Hematopoietic multipotent progenitor cell treated with erythropoietin and hydrocortisone succinate and interleukin-3 and kit ligand, for 17 days (in vitro differentiated cells): Measurements from ENCODE around the gene ADGRL3.
"Not testable (repeated sequence)": the region's sequence is repeated elsewhere in the genome, so short reads cannot be mapped to it uniquely, and the experiment has no call there.

ENCODE experiments used
- DNase-seq: peaks from one replicate; pipeline ENCODE4 v3.0.0-alpha.2; 2015; ENCODE audit warnings: low spot score

The ADGRL3 gene

DNA sequence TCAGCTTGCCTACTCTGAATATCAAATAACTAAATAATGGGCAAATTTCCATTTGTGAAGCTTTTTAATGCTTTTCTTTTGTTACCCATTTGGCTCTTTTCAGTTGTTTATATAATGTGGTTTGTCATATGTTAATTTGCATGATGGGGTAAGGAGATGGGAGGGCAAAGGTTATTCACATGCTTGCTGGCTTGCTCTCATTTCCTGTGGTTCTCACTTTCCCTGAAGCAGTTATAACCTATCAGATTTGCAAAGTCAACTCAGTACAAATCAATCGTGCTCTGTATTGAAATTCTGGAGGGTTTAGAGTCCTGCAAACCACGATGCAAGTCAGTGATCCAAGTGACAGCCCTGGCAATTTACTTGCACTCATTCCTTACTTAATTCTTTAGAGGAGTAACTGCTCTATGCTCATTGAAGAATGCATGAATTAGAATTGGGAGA, 711.2 kb downstream of the ADGRL3 start:
- DNase-seq = no peak

DNA sequence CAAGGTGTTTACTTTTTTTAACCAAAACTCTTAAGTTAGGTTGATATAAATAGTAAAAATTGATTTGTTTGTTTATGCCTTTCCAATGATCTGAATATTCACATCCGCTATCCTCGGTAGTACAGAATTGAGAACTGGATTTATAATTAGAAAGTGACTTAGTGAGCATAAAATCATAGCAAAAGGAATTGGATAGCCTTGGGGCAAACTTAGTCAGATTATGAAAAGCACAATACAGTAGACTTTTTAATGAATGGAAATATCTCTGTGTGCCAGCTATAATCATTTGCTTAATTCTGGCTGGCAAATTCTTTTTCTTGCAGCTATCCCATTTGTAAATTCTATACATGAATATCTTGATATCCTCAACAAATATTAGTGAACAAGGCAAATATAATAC, 713.5 kb downstream of the ADGRL3 start:
- no peak for DNase-seq

DNA sequence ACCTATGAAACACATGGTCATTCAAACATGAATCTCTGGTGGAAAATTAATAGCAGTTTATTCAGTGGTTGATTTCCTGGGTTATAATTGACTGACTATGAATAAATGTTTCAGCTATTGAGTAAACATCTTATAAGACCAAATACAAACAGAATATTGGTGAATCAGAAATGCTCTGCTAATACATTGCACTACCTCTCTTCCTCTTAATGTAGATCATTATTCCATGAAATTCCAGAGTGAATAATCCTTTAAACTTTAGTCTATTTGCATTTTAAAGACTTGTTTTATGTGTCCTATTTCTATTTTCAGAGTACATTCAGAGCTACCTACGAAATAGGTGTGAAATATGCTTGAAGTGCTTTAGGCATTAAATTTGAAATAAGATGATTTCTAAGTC, 715.4 kb downstream of the ADGRL3 start:
- no peak for DNase-seq

DNA sequence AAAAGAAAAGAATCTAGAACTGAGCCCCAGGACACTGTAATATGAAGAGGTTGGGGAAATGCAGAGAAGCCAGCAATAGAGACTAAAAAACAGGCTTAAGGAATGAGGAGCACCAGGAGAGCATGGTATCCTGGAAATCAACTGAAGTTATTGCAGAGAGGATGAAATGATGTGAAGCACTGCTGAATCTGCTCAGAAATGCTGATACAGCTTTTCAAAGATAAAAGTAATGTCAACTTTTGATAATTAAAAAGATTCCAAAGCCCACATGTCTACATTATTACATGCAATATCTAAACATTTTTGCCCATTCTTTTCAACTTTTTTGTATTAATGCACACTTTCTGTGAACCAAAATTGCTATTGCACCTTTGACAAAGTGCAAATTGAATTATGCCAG, 718.4 kb downstream of the ADGRL3 start:
- no peak for DNase-seq

DNA sequence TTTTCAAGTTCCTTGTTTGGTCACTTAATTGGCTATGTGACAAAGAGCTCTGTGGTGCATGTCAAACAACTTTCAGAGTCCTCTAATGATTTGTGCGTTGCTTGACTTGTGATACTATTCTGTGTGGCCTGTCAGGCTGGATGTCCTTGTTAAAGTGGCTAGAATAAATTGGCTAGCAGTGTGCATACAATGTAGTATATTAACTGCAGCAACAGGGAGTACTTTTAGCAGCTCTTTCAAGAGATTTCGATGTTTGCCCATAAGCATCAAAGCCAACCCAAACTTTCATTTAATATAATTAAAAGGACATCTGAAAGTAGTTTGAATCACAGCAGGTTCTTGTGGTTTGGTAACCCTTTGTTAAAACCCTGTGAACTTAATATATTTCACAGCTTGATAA, 718.9 kb downstream of the ADGRL3 start:
- no peak for DNase-seq

DNA sequence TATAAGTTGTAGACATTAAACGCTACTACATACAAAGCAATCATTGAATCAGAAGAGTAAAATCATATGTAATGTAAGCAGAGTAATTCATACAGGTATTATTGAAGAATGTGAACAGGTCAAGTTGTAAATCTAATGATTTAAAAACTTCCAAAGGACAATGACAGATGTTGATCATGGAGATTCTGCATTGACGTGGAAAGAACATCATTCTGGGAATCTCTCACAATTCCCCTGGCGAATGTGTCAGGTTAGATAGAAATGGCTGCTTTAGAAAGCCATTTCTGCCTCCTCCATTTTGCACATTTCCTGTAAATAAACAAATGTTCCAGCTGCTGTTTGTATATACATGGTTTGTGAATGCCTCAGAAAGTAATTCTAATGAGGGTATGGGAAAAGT, 719.4 kb downstream of the ADGRL3 start:
- no peak for DNase-seq

DNA sequence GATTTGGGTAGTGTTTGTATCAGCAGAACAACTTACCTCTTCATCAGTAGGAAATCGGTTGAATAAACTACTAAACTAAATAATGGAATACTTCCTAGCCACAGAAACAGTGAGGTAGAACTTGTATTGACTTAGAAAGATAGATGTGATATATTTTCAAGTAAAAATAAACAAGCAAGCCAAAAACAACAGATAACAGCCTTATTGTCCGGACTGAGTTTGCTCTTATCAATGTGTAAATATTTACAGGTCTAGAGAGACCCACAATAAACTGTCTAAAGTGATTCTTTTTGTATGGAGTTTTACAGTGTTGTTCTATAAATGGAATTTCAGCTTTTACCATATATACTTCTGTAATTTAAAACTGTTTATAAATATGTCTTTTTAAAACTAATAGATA, 721.8 kb downstream of the ADGRL3 start:
- DNase-seq = no peak

DNA sequence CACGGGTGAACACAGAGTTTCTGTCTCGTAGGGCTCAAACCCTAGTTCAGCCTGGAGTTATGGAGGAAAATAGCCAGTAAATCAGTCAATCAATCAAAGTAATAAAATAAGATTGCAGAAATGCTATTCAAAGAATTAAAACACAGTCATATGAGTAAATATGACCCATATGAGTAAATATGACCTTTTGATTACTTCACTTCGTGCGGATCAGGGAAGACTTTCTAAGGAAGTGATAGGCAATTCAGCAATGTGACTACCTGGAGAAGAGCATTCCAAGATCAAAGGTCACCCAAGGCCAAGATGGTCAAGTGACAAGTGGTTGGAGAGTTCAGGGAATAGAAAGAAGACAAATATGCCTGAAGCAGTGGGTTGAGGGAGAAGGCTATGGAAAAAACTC, 722.6 kb downstream of the ADGRL3 start:
- no peak for DNase-seq

DNA sequence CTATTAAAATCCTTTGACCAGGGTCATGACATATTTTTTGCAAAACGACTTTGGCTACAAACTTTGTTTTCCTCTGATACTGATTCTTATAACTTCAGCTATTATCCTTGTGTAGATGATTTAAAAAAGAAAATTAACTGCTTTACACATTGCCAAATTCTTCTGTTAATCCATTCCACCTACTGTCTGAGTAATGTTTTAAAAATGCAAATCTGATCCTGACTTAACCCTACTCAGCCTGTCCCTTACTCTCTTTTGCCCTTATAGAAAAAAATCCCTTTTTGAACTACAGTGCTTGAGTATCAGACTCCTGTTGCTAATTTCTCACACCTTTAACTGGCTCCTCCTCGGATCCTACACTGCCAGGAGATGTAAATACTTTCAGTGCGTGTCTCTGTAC, 723.1 kb downstream of the ADGRL3 start:
- DNase-seq = no peak

DNA sequence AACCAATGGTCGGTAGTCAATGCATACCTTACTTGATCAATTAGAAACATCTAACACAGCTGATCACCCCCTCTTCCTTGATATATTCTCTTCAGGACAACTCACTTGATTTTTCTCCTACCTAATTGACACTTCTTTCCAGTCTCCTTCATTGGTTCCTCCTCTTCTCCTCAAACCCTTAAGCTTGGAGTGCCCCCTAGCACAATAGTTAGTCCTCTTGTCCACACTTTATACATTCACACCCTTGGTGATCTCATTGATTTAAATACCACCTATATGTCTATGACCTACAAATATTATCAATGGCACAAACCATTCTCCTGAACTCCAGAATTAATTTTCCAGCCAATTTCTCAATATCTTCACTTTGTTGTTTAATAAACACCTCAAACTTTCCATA, 724.0 kb downstream of the ADGRL3 start:
- no peak for DNase-seq

DNA sequence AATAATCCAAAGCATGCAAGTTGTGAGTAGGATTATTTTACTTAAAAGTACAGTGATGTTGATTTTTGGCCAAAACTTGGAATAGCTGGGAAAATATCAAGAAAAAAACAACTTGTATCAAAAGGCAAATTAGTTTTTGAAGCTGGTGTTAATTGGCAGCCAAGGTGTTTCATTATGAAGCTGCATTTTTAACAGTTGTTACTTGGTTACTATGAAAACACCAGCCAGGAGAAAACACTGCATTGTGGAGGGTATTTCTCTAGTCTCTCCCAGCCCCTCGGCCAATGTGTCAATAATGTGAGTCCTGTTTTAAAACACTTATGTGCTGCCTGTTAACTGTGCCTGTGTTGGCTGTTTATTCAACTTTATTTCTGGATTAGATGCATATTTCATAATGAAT, 733.4 kb downstream of the ADGRL3 start:
- no peak for DNase-seq

DNA sequence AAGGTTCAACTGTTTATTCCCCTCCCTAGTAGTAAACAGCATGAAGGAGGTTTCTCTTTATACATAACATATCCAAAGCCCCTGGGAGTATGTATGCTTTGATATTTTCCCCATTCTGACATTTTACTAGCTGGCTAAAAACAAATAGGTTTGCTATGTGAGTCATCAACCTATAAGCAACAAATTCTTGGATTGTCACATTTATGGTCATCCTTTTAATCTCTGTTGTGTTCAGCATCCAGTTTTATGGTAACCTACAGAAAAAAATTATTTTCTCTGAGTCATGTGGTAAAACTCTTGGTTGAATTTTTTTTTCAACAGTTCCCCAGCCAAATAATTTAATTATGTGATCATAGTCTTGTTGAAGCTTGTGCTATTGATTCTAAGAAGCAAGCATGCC, 734.1 kb downstream of the ADGRL3 start:
- no peak for DNase-seq

DNA sequence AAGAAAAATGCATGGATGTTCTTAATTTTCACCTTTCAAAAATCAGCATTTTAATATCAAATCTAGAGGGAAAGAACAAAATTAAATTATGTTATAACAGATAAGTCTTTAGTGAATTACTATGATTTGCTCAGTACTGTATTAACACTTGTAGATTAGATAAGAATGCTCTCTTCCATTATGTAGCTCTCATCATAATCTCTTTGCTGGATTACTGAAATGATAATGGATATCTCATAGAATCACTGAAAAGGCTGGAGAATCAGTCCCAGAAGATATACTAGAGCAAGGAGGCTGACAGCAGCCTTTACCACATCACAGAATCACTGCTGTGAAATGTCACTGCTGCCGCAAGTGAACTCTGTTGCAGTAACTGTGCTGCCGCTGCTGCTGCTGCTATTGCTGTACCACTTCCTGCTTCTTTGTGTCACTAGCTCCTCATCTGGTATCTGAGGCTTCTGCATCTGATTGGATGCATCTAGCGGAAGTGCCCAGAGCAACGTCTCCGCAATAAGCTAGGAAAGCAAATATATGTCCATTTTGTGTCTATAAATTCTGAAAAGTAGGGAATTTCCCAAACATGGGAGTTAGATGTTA, 738.2 kb downstream of the ADGRL3 start:
- no peak for DNase-seq

DNA sequence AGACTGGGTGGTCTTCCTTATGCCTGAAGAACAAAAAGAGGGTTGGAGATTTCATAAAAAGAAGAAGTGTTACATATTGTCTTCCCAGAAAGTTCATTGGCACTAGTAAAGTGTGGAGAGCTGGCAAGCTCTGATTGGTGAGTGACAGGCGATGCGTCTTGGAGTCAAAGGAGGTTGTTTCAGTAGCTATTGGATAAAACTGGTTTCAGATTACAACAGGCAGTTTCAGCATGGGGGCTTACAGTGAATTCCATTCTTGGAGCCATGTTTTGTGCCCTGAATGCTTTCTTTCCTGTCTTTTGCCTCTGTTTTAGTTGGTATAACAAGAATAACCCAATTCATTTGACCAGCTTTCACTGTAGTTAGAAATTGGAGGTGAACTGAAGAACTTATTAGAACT, 750.5 kb downstream of the ADGRL3 start:
- no peak for DNase-seq

DNA sequence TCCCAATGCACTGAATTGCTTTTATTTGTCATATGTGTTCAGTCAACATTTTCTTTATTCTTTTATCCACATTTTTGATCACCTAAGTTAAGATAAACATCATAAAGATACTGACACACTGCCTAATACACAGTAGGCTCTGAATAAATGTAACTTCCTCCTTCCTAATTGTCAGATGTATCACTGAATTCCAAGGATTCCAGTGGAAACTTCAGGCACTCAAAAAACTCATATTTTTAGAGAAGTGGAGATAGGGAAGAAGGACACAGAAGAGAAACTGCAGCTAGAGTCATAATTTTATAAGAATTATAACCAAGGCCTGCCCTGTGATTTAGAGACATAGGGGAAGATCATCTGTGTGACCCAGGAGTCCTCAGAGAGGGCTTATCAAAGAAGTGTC, 753.3 kb downstream of the ADGRL3 start:
- DNase-seq = no peak

DNA sequence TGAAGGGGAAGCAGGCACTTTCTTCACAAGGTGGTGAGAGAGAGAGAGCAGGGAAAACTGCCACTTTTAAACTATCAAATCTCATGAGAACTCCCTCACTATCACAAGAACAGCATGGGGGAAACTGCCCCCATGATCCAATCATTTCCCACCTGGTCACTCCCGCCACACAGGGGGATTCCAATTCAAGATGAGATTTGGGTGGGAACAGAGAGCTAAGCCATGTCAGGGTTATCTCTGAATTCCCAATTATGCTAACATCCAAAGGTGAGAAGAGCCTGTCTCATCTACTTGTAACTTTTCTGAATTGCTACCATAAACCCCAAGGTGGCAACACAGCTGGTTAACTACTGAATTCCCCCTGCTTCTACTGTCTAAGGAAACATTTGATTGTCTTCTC, 758.5 kb downstream of the ADGRL3 start:
- DNase-seq = no peak

DNA sequence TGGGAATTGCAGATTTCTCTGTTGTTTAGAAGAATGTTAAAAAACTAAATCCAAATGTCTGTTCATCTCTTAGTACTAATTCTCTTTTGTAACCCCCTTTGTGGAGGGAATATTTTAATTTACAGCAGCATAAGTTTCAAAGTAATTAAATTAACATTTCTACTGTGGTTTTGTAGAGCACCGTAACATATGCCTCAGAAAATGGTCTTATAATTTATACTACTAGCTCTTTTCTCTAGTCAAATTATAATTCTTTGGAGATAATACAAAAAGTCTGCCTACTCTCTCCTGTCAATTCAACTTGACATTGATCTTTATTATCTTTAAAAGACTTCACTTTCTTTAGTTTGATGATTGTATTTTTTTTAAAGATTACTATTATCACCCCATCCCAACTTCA, 759.0 kb downstream of the ADGRL3 start:
- no peak for DNase-seq

DNA sequence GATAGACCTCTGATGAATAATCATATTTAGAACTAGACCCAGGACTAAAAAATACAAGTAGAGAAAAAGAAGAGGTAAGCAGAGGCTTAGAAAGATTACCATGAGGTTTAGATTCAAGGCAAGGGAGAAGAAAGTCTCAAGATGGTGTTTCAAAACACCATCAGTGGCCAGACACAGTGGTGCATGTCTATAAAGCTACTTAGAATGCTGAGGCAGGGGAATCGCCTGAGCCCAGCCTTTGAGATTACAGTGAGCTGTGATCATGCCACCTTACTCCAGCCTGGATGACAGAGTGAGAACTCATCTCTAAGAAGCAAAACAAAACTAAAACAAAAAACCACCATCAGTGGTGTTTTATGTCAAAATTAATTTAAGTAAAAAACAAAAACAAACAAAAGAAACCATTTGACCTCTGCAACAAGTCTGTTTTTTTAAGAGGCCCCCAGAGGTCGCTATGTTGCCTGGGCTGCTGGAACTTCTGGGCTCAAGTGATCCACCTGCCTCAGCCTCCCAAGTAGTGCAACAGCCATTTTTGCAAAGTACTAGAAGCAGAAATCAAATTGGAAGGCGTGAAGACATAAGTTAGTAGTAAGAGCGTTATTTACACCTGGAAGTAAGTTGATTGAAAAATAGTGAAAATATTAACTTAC, 784.3 kb downstream of the ADGRL3 start:
- DNase-seq = no peak

DNA sequence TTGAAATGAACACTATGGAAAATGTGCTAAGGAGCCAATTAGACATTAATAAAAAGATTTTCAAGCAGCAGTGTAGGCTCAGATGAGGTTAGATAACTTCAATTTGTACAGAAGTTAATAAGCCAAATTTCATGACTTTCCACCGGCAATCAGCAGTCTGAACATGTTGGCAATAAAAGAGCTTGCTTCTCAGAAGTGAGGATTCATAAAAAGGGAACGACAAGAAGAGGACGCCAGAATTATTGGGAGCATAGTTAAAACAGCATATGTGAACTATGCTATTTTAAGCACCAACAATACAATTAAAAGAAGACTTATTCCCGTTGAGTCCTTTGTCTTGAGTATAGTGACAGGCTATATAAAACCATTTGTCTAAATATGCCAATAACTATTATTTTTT, 785.3 kb downstream of the ADGRL3 start:
- no peak for DNase-seq

DNA sequence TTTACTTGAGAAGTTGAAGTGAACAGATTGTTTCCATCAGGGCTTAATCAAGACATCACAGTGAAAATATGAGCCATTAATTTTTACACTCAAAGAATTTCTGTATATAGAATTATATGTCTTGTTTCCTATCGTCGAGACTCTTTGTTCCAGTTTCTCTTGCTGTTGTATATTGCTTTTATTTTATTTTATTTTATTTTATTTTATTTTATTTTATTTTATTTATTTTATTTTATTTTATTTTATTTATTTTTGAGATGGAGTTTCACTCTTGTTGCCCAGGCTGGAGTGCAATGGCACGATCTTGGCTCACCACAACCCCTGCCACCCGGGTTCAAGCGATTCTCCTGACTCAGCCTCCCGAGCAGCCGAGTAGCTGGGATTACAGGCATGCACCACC, 786.8 kb downstream of the ADGRL3 start:
- not testable (repeated sequence) for DNase-seq

DNA sequence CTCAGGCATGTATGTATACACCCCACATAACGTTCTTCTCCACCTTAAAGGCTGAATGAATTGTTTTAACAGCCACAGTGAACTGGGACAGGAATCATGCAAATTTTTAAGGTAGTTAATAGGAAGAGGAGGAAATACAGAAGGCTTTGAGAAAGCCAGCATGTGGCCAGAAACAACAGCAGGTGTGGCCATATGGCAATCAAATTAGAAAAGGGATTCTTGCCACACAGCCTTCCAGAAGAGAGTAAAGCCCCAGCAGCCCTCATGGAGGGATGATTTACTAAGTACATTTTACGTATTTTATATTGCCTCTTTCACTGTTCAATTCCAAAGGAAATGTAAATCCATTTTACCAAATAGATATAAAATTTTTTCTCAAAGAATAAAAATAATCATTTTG, 792.2 kb downstream of the ADGRL3 start:
- no peak for DNase-seq

DNA sequence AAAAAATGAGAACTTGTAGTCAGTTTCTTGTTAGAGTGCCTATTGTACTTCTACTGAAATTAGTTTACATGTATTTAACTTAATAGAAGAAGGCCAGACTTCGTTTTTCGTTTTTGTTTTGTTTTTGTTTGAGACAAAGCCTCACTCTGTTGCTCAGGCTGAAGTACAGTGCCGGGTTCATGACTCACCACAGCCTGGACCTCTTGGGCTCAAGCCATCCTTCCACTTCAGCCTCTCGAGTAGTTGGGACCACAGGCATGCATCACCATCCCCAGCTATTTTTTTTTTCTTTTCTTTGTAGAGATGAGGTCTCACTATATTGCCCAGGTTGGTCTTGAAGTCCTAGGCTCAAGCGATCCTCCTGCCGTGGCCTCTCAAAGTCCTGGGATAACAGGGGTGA, 793.9 kb downstream of the ADGRL3 start:
- DNase-seq = no peak

DNA sequence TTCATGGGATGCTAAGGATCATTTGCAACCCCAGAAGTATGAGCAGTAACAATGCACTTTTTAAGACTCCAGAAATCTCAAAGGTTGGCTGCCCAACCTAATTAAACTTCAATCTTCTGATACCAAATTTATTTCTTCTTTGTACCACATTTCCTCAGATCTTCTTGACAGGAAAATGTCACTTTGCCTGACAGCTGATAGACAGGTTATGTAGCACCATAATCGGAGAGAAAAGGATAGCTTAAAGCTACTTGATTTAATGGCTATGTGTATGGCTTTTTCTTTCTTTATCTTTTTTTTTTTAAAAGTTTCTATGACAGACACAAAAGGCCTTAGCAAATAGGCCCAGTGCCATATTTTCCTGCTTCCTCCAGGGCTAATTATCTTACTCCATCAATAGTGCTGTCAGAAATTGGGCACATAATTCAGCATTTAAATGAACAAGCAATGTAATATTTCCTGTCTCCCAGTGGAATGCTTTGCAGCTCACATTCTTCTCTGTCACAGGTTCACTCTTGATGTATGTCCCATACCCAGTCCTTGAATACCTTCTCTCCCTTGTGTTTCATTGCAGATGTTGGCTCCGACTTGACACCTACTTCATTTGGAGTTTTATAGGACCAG, 795.7 kb downstream of the ADGRL3 start:
- DNase-seq = no peak

DNA sequence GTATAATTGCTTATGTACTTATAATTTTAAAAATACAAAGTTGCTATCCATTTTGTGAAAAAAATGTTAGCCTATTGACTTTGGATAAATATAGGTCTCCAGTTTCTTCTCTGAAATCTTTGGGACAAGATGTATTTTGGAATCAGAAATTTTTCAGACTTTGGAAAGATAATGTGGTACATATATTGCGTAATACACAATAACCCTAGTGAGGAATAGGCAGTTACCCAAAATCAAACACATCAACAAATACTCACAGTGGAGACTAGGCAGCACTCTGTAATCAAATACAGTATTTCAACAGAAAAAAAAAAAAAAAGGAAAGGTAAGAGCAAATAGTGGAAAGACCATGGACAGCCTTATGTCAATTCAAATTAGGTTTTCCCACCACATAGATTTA, 796.8 kb downstream of the ADGRL3 start:
- no peak for DNase-seq
